Heart left ventricle (tissue), 13 donors: ENCODE results near the gene TXNDC5.

ENCODE experiments used
- POLR2A ChIP-seq, 2 donors: fragments of 450-650 bp; IDR thresholded peaks; one replicate each; pipeline ENCODE4 v1.6.1; 2017; ENCODE audit warnings: antibody characterized with exemption in 2 of 2, mild to moderate bottlenecking in 2 of 2, moderate library complexity in 2 of 2
- TF ChIP-seq, protein P1 (sequence below), 12 donors: fragments of 200-600 bp; sonication (generic) in 4 of 12; IDR thresholded peaks; one replicate each; pipeline versions ENCODE4 v1.5.0 to v1.8.0; 2018 to 2022; ENCODE audit warnings: antibody characterized with exemption in 12 of 12, mild to moderate bottlenecking in 5 of 12
- donor health status: ischemic (EF 13 %, LVEDD 7.1; RV severe dilation, severe dysfunction).
- donor health status: DM: no; HTN: yes; CAD: no.
- donor health status: DM: no; HTN: no; CAD: no.
- donor health status: ischemic (EF 25% LVEDD 6.9; RV normal size, moderate dysfunction).
- donor health status: ischemic (EF 25% LVEDD 5.7; RV mildly dilated, moderate dysfunction).
- donor health status: ischemic (EF 35%, LVEDD 5.7; RV mildly dilated, moderate dysfunction).
- donor health status: nonischemic (EF 11% LVEDD 7.7; RV severe dilation, severe dysfunction).
- donor health status: DM: yes; HTN: yes; CAD: no.
- donor health status: PGD.
- donor health status: ischemic (EF 29% LVEDD 5.4; RV normal size, mild dysfunction).
- donor health status: nonischemic (EF 23%, LVEDD 6.1; RV moderate dilation, normal function).

DNA sequence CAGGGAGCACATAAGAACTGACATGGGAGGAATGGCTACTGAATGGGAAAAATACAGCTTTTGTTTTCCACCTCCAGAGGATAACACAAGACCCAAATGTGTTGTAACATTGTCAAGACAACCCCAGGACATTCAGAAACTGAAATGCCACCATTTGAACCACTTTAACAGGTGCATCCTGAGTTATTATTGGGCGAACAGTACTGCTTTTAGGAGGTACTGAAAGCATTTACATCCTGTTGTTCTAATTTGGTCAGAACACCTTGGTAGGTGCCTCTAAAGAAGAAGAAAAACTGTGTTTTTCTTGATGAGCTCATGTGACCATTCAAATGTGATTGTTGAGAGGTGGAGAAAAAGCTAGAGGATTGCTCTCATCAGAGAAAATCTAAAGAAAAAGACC is 6.4 kb upstream of the TXNDC5 start:
- TF ChIP-seq POLR2A (IDR thresholded peaks at IDR 0.05) = no peak
- TF ChIP-seq, protein P1, sequence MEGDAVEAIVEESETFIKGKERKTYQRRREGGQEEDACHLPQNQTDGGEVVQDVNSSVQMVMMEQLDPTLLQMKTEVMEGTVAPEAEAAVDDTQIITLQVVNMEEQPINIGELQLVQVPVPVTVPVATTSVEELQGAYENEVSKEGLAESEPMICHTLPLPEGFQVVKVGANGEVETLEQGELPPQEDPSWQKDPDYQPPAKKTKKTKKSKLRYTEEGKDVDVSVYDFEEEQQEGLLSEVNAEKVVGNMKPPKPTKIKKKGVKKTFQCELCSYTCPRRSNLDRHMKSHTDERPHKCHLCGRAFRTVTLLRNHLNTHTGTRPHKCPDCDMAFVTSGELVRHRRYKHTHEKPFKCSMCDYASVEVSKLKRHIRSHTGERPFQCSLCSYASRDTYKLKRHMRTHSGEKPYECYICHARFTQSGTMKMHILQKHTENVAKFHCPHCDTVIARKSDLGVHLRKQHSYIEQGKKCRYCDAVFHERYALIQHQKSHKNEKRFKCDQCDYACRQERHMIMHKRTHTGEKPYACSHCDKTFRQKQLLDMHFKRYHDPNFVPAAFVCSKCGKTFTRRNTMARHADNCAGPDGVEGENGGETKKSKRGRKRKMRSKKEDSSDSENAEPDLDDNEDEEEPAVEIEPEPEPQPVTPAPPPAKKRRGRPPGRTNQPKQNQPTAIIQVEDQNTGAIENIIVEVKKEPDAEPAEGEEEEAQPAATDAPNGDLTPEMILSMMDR (IDR thresholded peaks at IDR 0.05) = no peak
